ENCODE results near the gene TBC1D5. TPM values are rescaled to one million over a fixed set of nuclear protein-coding genes. Genes with fewer than 3 reads are reported as not detected.
"Not testable (repeated sequence)": the region's sequence is repeated elsewhere in the genome, so short reads cannot be mapped to it uniquely, and the experiment has no call there.

The TBC1D5 gene
- polyA plus RNA-seq, 4 donors, result 5.1 to 37.6 (median 12.4) TPM

- H3K9me3 ChIP-seq (ENCODE audit: control insufficient read depth in 2 of 2, insufficient read depth in 1 of 2, low read depth in 1 of 2, low read length in 1 of 2), result no peaks in the 10 kb centered on the region
- FAIRE-seq, result no peak
These were observed 388.1 kb downstream of the TBC1D5 start for GRCh38 chr3:17354341-17354740.

GRCh38 chr3:17352620-17353019 is 389.8 kb downstream of the TBC1D5 start:
- Histone ChIP-seq H3K9me3 (ENCODE audit: control insufficient read depth in 2 of 2, insufficient read depth in 1 of 2, low read depth in 1 of 2, low read length in 1 of 2) (no peaks in the 10 kb centered on the region), H3K27ac (ENCODE audit: low read depth in 1 of 3, low read length in 2 of 3) (no peak overlapping the region), H3K4me1 (ENCODE audit: control insufficient read depth in 3 of 3, insufficient read depth in 2 of 3, low read depth in 1 of 3, low read length in 2 of 3) (no peaks in the 10 kb centered on the region), H3K36me3 (ENCODE audit: control insufficient read depth in 3 of 3, insufficient read depth in 2 of 3, low read depth in 1 of 3, low read length in 3 of 3) (no peaks in the 10 kb centered on the region), H3K27me3 (ENCODE audit: control insufficient read depth in 3 of 3, insufficient read depth in 3 of 3, low read length in 3 of 3) (no peaks in the 10 kb centered on the region), H3K4me3 (ENCODE audit: low read depth in 1 of 3, low read length in 3 of 3) (no peak overlapping the region)
- WGBS, 3 donors, result 92 to 96% (median 95%) methylated on average over 3 of the region's 3 CpGs
- FAIRE-seq (no peak), DNase-seq (no peak)

More at GRCh38 chr3:17354341-17354740, 388.1 kb downstream of the TBC1D5 start:
- WGBS, 3 donors, result 21 to 63% (median 34%) methylated on average over 3 of the region's 3 CpGs
- H3K36me3 ChIP-seq (ENCODE audit: control insufficient read depth in 3 of 3, insufficient read depth in 2 of 3, low read depth in 1 of 3, low read length in 3 of 3), result no peaks in the 10 kb centered on the region
- H3K4me1 ChIP-seq (ENCODE audit: control insufficient read depth in 3 of 3, insufficient read depth in 2 of 3, low read depth in 1 of 3, low read length in 2 of 3), result no peaks in the 10 kb centered on the region
- no peak overlapping the region for H3K27ac ChIP-seq (ENCODE audit: low read depth in 1 of 3, low read length in 2 of 3)
- H3K27me3 ChIP-seq (ENCODE audit: control insufficient read depth in 3 of 3, insufficient read depth in 3 of 3, low read length in 3 of 3), result no peaks in the 10 kb centered on the region
- DNase-seq, result peak in 1 of 2 donors; percentile 1
- H3K4me3 ChIP-seq (ENCODE audit: low read depth in 1 of 3, low read length in 3 of 3), result no peak overlapping the region

- FAIRE-seq; H3K36me3 ChIP-seq (ENCODE audit: control insufficient read depth in 3 of 3, insufficient read depth in 2 of 3, low read depth in 1 of 3, low read length in 3 of 3); H3K27me3 ChIP-seq (ENCODE audit: control insufficient read depth in 3 of 3, insufficient read depth in 3 of 3, low read length in 3 of 3); DNase-seq; H3K4me3 ChIP-seq (ENCODE audit: low read depth in 1 of 3, low read length in 3 of 3); H3K9me3 ChIP-seq (ENCODE audit: control insufficient read depth in 2 of 2, insufficient read depth in 1 of 2, low read depth in 1 of 2, low read length in 1 of 2); H3K27ac ChIP-seq (ENCODE audit: low read depth in 1 of 3, low read length in 2 of 3); H3K4me1 ChIP-seq (ENCODE audit: control insufficient read depth in 3 of 3, insufficient read depth in 2 of 3, low read depth in 1 of 3, low read length in 2 of 3): not testable (repeated sequence)
- whole genome bisulfite sequencing, 3 donors, result 91 to 96% (median 94%) methylated on average over 4 of the region's 4 CpGs
These were observed 391.2 kb downstream of the TBC1D5 start for GRCh38 chr3:17351193-17351592.

GRCh38 chr3:17349093-17349492 is 393.3 kb downstream of the TBC1D5 start:
- no peak for DNase-seq
- no peaks in the 10 kb centered on the region for H3K9me3 ChIP-seq (ENCODE audit: control insufficient read depth in 2 of 2, insufficient read depth in 1 of 2, low read depth in 1 of 2, low read length in 1 of 2)
- H3K27me3 ChIP-seq (ENCODE audit: control insufficient read depth in 3 of 3, insufficient read depth in 3 of 3, low read length in 3 of 3), result no peaks in the 10 kb centered on the region
- H3K27ac ChIP-seq (ENCODE audit: low read depth in 1 of 3, low read length in 2 of 3), result no peak overlapping the region
- no peaks in the 10 kb centered on the region for H3K4me1 ChIP-seq (ENCODE audit: control insufficient read depth in 3 of 3, insufficient read depth in 2 of 3, low read depth in 1 of 3, low read length in 2 of 3)
- no peak for FAIRE-seq
- H3K4me3 ChIP-seq (ENCODE audit: low read depth in 1 of 3, low read length in 3 of 3), result no peak overlapping the region
- WGBS, 3 donors, result 90 to 99% (median 94%) methylated on average over 1 of the region's 1 CpG
- H3K36me3 ChIP-seq (ENCODE audit: control insufficient read depth in 3 of 3, insufficient read depth in 2 of 3, low read depth in 1 of 3, low read length in 3 of 3), result no peaks in the 10 kb centered on the region

GRCh38 chr3:17342119-17342518 is 400.3 kb downstream of the TBC1D5 start:
- no peaks in the 10 kb centered on the region for H3K27me3 ChIP-seq (ENCODE audit: control insufficient read depth in 3 of 3, insufficient read depth in 3 of 3, low read length in 3 of 3)
- no peaks in the 10 kb centered on the region for H3K4me1 ChIP-seq (ENCODE audit: control insufficient read depth in 3 of 3, insufficient read depth in 2 of 3, low read depth in 1 of 3, low read length in 2 of 3)
- H3K27ac ChIP-seq (ENCODE audit: low read depth in 1 of 3, low read length in 2 of 3), result no peak overlapping the region
- H3K4me3 ChIP-seq (ENCODE audit: low read depth in 1 of 3, low read length in 3 of 3), result no peak overlapping the region
- no peak for DNase-seq
- peaks cover 0 to 2% (median 1%) of the 10 kb centered on the region in 3 donors for H3K36me3 ChIP-seq (ENCODE audit: control insufficient read depth in 3 of 3, insufficient read depth in 2 of 3, low read depth in 1 of 3, low read length in 3 of 3)
- no peaks in the 10 kb centered on the region for H3K9me3 ChIP-seq (ENCODE audit: control insufficient read depth in 2 of 2, insufficient read depth in 1 of 2, low read depth in 1 of 2, low read length in 1 of 2)
- FAIRE-seq, result no peak

- no peak for FAIRE-seq
- WGBS, 3 donors, result 76 to 92% (median 88%) methylated on average over 2 of the region's 2 CpGs
These were observed 401.7 kb downstream of the TBC1D5 start for GRCh38 chr3:17340693-17341092.

GRCh38 chr3:17340261-17340660 is 402.2 kb downstream of the TBC1D5 start:
- no peak overlapping the region for H3K4me3 ChIP-seq (ENCODE audit: low read depth in 1 of 3, low read length in 3 of 3)
- H3K9me3 ChIP-seq (ENCODE audit: control insufficient read depth in 2 of 2, insufficient read depth in 1 of 2, low read depth in 1 of 2, low read length in 1 of 2), result no peaks in the 10 kb centered on the region
- no peaks in the 10 kb centered on the region for H3K27me3 ChIP-seq (ENCODE audit: control insufficient read depth in 3 of 3, insufficient read depth in 3 of 3, low read length in 3 of 3)
- H3K4me1 ChIP-seq (ENCODE audit: control insufficient read depth in 3 of 3, insufficient read depth in 2 of 3, low read depth in 1 of 3, low read length in 2 of 3), result no peaks in the 10 kb centered on the region
- no peak overlapping the region for H3K27ac ChIP-seq (ENCODE audit: low read depth in 1 of 3, low read length in 2 of 3)
- 94 to 98% (median 96%) methylated on average over 1 of the region's 1 CpG for WGBS, 3 donors
- peaks cover 0 to 2% (median 1%) of the 10 kb centered on the region in 3 donors for H3K36me3 ChIP-seq (ENCODE audit: control insufficient read depth in 3 of 3, insufficient read depth in 2 of 3, low read depth in 1 of 3, low read length in 3 of 3)
- DNase-seq (no peak), FAIRE-seq (no peak)

More at GRCh38 chr3:17340693-17341092, 401.7 kb downstream of the TBC1D5 start:
- no peaks in the 10 kb centered on the region for H3K27me3 ChIP-seq (ENCODE audit: control insufficient read depth in 3 of 3, insufficient read depth in 3 of 3, low read length in 3 of 3)
- DNase-seq, result no peak
- no peaks in the 10 kb centered on the region for H3K9me3 ChIP-seq (ENCODE audit: control insufficient read depth in 2 of 2, insufficient read depth in 1 of 2, low read depth in 1 of 2, low read length in 1 of 2)
- peaks cover 0 to 2% (median 1%) of the 10 kb centered on the region in 3 donors for H3K36me3 ChIP-seq (ENCODE audit: control insufficient read depth in 3 of 3, insufficient read depth in 2 of 3, low read depth in 1 of 3, low read length in 3 of 3)
- H3K27ac ChIP-seq (ENCODE audit: low read depth in 1 of 3, low read length in 2 of 3), result no peak overlapping the region
- H3K4me1 ChIP-seq (ENCODE audit: control insufficient read depth in 3 of 3, insufficient read depth in 2 of 3, low read depth in 1 of 3, low read length in 2 of 3), result no peaks in the 10 kb centered on the region
- no peak overlapping the region for H3K4me3 ChIP-seq (ENCODE audit: low read depth in 1 of 3, low read length in 3 of 3)

GRCh38 chr3:17339132-17339575 is 403.3 kb downstream of the TBC1D5 start:
- Histone ChIP-seq H3K9me3 (ENCODE audit: control insufficient read depth in 2 of 2, insufficient read depth in 1 of 2, low read depth in 1 of 2, low read length in 1 of 2) (no peaks in the 10 kb centered on the region), H3K27ac (ENCODE audit: low read depth in 1 of 3, low read length in 2 of 3) (no peak overlapping the region), H3K36me3 (ENCODE audit: control insufficient read depth in 3 of 3, insufficient read depth in 2 of 3, low read depth in 1 of 3, low read length in 3 of 3) (peaks cover 0 to 2% (median 1%) of the 10 kb centered on the region in 3 donors), H3K4me3 (ENCODE audit: low read depth in 1 of 3, low read length in 3 of 3) (no peak overlapping the region), H3K4me1 (ENCODE audit: control insufficient read depth in 3 of 3, insufficient read depth in 2 of 3, low read depth in 1 of 3, low read length in 2 of 3) (no peaks in the 10 kb centered on the region), H3K27me3 (ENCODE audit: control insufficient read depth in 3 of 3, insufficient read depth in 3 of 3, low read length in 3 of 3) (no peaks in the 10 kb centered on the region)
- WGBS, 3 donors, result 78 to 85% (median 84%) methylated on average over 6 of the region's 6 CpGs
- DNase-seq (no peak), FAIRE-seq (no peak)

- H3K36me3 ChIP-seq (ENCODE audit: control insufficient read depth in 3 of 3, insufficient read depth in 2 of 3, low read depth in 1 of 3, low read length in 3 of 3), result peaks cover 0 to 4% (median 1%) of the 10 kb centered on the region in 3 donors
- no peaks in the 10 kb centered on the region for H3K27me3 ChIP-seq (ENCODE audit: control insufficient read depth in 3 of 3, insufficient read depth in 3 of 3, low read length in 3 of 3)
- no peaks in the 10 kb centered on the region for H3K9me3 ChIP-seq (ENCODE audit: control insufficient read depth in 2 of 2, insufficient read depth in 1 of 2, low read depth in 1 of 2, low read length in 1 of 2)
- no peaks in the 10 kb centered on the region for H3K4me1 ChIP-seq (ENCODE audit: control insufficient read depth in 3 of 3, insufficient read depth in 2 of 3, low read depth in 1 of 3, low read length in 2 of 3)
- H3K4me3 ChIP-seq (ENCODE audit: low read depth in 1 of 3, low read length in 3 of 3), result no peak overlapping the region
- no peak overlapping the region for H3K27ac ChIP-seq (ENCODE audit: low read depth in 1 of 3, low read length in 2 of 3)
- no peak for FAIRE-seq
- 45 to 75% (median 67%) methylated on average over 3 of the region's 3 CpGs for WGBS, 3 donors
- no peak for DNase-seq
These were observed 406.1 kb downstream of the TBC1D5 start for GRCh38 chr3:17336291-17336690.
